Measurements from ENCODE around the gene SERPINB10. TPM values are rescaled to one million over a fixed set of nuclear protein-coding genes. Genes with fewer than 3 reads are reported as not detected.

Gene SERPINB10
- total and polyA plus RNA-seq, 2 experiments from 2014 or later = 0.93 TPM; not detected in 1

- Histone ChIP-seq H3K27me3 (peaks cover 12% of the 10 kb centered on the region), H3K9me2 (replicated peaks; ENCODE audit: insufficient read depth) (no peaks in the 10 kb centered on the region), H3K4me2 (no peak overlapping the region), H3K4me3 (no peak overlapping the region), H3K9me3 (ENCODE audit: low read depth) (no peaks in the 10 kb centered on the region), H3K79me2 (no peaks in the 10 kb centered on the region), H4K20me1 (ENCODE audit: insufficient read depth, poor library complexity, severe bottlenecking) (no peaks in the 10 kb centered on the region), H2AFZ (no peak overlapping the region), H3K36me3 (replicated peaks; ENCODE audit: insufficient read depth, low read depth) (no peaks in the 10 kb centered on the region), H3K4me1 (ENCODE audit: insufficient read depth) (no peaks in the 10 kb centered on the region), H3K27ac (no peak overlapping the region)
- no peak for DNase-seq (ENCODE audit: low spot score)
- 87% methylated on average over 2 of the region's 2 CpGs for WGBS (ENCODE audit: low lambda C conversion rate, missing lambda C conversion rate)
- no peak for TF ChIP-seq EZH2 (IDR thresholded peaks at IDR 0.05; ENCODE audit: borderline replicate concordance)
These were observed 2.1 kb downstream of the SERPINB10 start for GRCh38 chr18:63909870-63910269.

DNA sequence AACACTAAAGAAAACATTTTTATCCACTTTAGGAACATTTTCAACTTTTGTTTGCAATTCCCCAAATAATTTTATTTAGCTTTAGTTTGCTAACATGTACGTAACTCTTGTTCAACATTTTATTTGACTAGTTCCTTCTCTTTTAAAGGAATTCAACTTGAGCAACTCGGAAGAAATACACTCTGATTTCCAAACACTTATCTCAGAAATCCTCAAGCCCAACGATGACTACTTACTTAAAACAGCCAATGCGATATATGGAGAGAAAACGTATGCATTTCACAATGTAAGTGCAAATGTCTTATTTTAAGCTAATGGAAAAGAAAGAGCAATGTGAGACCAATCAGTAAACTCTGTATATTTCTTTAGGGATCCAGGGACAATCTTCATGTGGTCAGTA lies 10.1 kb downstream of the SERPINB10 start:
- Histone ChIP-seq H3K36me3 (replicated peaks; ENCODE audit: insufficient read depth, low read depth) (no peaks in the 10 kb centered on the region), H4K20me1 (ENCODE audit: insufficient read depth, poor library complexity, severe bottlenecking) (no peaks in the 10 kb centered on the region), H3K4me3 (no peak overlapping the region), H2AFZ (no peak overlapping the region), H3K27me3 (peaks cover 6% of the 10 kb centered on the region), H3K9me2 (replicated peaks; ENCODE audit: insufficient read depth) (no peaks in the 10 kb centered on the region), H3K4me2 (no peak overlapping the region), H3K27ac (no peak overlapping the region), H3K79me2 (no peaks in the 10 kb centered on the region), H3K4me1 (ENCODE audit: insufficient read depth) (no peaks in the 10 kb centered on the region), H3K9me3 (ENCODE audit: low read depth) (no peaks in the 10 kb centered on the region)
- DNase-seq (ENCODE audit: low spot score) = no peak
- WGBS (ENCODE audit: low lambda C conversion rate, missing lambda C conversion rate) = 85% methylated on average over 5 of the region's 5 CpGs
- TF ChIP-seq CTCF (IDR thresholded peaks at IDR 0.05; ENCODE audit: poor library complexity) (no peak), EZH2phosphoT487 (IDR thresholded peaks at IDR 0.05; ENCODE audit: low read depth, severe bottlenecking, unreplicated experiment) (no peak), EZH2 (IDR thresholded peaks at IDR 0.05; ENCODE audit: borderline replicate concordance) (no peak)

DNA sequence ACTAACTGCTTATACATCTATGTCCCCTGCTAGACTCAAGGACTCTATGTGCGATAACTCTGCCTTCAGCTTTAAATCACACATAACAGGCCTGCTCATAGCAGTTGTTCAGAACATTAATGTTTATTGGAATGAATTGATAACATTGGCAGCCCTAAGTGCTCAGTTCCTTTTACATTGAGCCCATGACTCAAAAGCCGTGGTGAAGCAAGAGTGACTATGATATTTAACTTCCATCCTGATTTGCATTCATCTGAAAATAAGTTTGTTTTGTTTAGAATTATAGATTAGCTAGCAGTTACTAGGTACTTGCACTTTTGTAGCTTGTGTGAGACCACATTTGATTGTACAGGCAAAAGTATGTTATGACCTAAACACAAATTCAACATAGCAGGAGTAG lies 14.3 kb downstream of the SERPINB10 start:
- H3K4me1 ChIP-seq (ENCODE audit: insufficient read depth) = no peaks in the 10 kb centered on the region
- no peak overlapping the region for H3K27ac ChIP-seq
- no peak overlapping the region for H3K4me2 ChIP-seq
- no peaks in the 10 kb centered on the region for H3K27me3 ChIP-seq
- no peaks in the 10 kb centered on the region for H3K9me2 ChIP-seq (replicated peaks; ENCODE audit: insufficient read depth)
- no peak overlapping the region for H3K4me3 ChIP-seq
- H2AFZ ChIP-seq = no peak overlapping the region
- no peaks in the 10 kb centered on the region for H4K20me1 ChIP-seq (ENCODE audit: insufficient read depth, poor library complexity, severe bottlenecking)
- DNase-seq (ENCODE audit: low spot score) = no peak
- no peaks in the 10 kb centered on the region for H3K36me3 ChIP-seq (replicated peaks; ENCODE audit: insufficient read depth, low read depth)
- WGBS (ENCODE audit: low lambda C conversion rate, missing lambda C conversion rate) = 91% methylated on average over 2 of the region's 2 CpGs
- no peak for TF ChIP-seq EZH2phosphoT487 (IDR thresholded peaks at IDR 0.05; ENCODE audit: low read depth, severe bottlenecking, unreplicated experiment)
- no peak for TF ChIP-seq CTCF (IDR thresholded peaks at IDR 0.05; ENCODE audit: poor library complexity)
- TF ChIP-seq EZH2 (IDR thresholded peaks at IDR 0.05; ENCODE audit: borderline replicate concordance) = no peak
- H3K9me3 ChIP-seq (ENCODE audit: low read depth) = no peaks in the 10 kb centered on the region
- no peaks in the 10 kb centered on the region for H3K79me2 ChIP-seq

- no peaks in the 10 kb centered on the region for H3K79me2 ChIP-seq
- H3K9me3 ChIP-seq (ENCODE audit: low read depth) = no peaks in the 10 kb centered on the region
- H3K27ac ChIP-seq = no peak overlapping the region
- no peaks in the 10 kb centered on the region for H3K4me1 ChIP-seq (ENCODE audit: insufficient read depth)
- H3K4me2 ChIP-seq = no peak overlapping the region
- H3K36me3 ChIP-seq (replicated peaks; ENCODE audit: insufficient read depth, low read depth) = no peaks in the 10 kb centered on the region
- no peaks in the 10 kb centered on the region for H4K20me1 ChIP-seq (ENCODE audit: insufficient read depth, poor library complexity, severe bottlenecking)
- H3K27me3 ChIP-seq = no peaks in the 10 kb centered on the region
- TF ChIP-seq CTCF (IDR thresholded peaks at IDR 0.05; ENCODE audit: poor library complexity) (no peak), EZH2 (IDR thresholded peaks at IDR 0.05; ENCODE audit: borderline replicate concordance) (no peak), EZH2phosphoT487 (IDR thresholded peaks at IDR 0.05; ENCODE audit: low read depth, severe bottlenecking, unreplicated experiment) (no peak)
- H2AFZ ChIP-seq = no peak overlapping the region
- 69% methylated on average over 1 of the region's 1 CpG for WGBS (ENCODE audit: low lambda C conversion rate, missing lambda C conversion rate)
- no peaks in the 10 kb centered on the region for H3K9me2 ChIP-seq (replicated peaks; ENCODE audit: insufficient read depth)
- DNase-seq (ENCODE audit: low spot score) = no peak
- no peak overlapping the region for H3K4me3 ChIP-seq
These were observed 16.8 kb downstream of the SERPINB10 start for GRCh38 chr18:63924551-63924950.

Measured in hepatocyte (in vitro differentiated cells).